H1 (cell line): Measurements from ENCODE around the gene CA7. TPM values are rescaled to one million over a fixed set of nuclear protein-coding genes. Genes with fewer than 3 reads are reported as not detected.

Source experiments
- CTCF ChIA-PET: fragments of 300-600 bp; sonication (Branson Sonifier 250); formaldehyde crosslinking; loops from one replicate; lab custom pipeline; 2021; ENCODE audit not compliant: partially characterized antibody; lab: Charles Lee
- POLR2A ChIA-PET: fragments of 300-600 bp; sonication (Branson Sonifier 250); formaldehyde crosslinking; loops from one replicate; lab custom pipeline; 2021; ENCODE audit warnings: inconsistent platforms; ENCODE audit not compliant: partially characterized antibody; lab: Charles Lee
- DNase-seq, 2 experiments: peaks; one replicate each; pipeline versions ENCODE4 v3.0.0 to v3.0.0-alpha.2; 2010 to 2022; ENCODE audit warnings: low spot score in 2 of 2, low read depth in 1 of 2, mixed read lengths in 1 of 2
- FAIRE-seq: peaks from 2 replicates; lab custom pipeline; 2011; peaks lifted over from hg19 to GRCh38; lab: Jason Lieb, UNC
- H2AFZ ChIP-seq: 2 replicates; pipeline ENCODE4 v1.8.1; 2012; ENCODE audit warnings: low read length, inconsistent platforms
- H2AK5ac ChIP-seq: 2 replicates; pipeline ENCODE4 v1.6.1; 2013; ENCODE audit warnings: low read depth, low read length
- H2BK120ac ChIP-seq: replicated peaks from 2 replicates; pipeline ENCODE3; 2013; ENCODE audit warnings: low read depth, low read length, inconsistent platforms
- H2BK12ac ChIP-seq: 2 replicates; pipeline ENCODE4 v1.6.1; 2013; ENCODE audit warnings: low read depth, low read length
- H2BK15ac ChIP-seq: 2 replicates; pipeline ENCODE4 v1.6.1; 2013; ENCODE audit warnings: low read length
- H2BK20ac ChIP-seq: 2 replicates; pipeline ENCODE4 v1.6.1; 2013; ENCODE audit warnings: low read length
- H2BK5ac ChIP-seq: 2 replicates; pipeline ENCODE4 v1.6.1; 2013; ENCODE audit warnings: low read depth, low read length
- H3K14ac ChIP-seq: 2 replicates; pipeline ENCODE4 v1.6.1; 2013; ENCODE audit warnings: inconsistent platforms; ENCODE audit not compliant: insufficient read length
- H3K18ac ChIP-seq: 2 replicates; pipeline ENCODE4 v1.6.1; 2013; ENCODE audit warnings: low read length; ENCODE audit errors: extremely low read depth
- H3K23ac ChIP-seq: 2 replicates; pipeline ENCODE4 v1.6.1; 2013; ENCODE audit warnings: inconsistent platforms; ENCODE audit not compliant: insufficient read length
- H3K23me2 ChIP-seq: 2 replicates; pipeline ENCODE4 v1.6.1; 2013; ENCODE audit warnings: low read depth, low read length
- H3K27ac ChIP-seq: 2 replicates; pipeline ENCODE4 v1.6.1; 2011; ENCODE audit warnings: low read depth, low read length, inconsistent platforms
- H3K27me3 ChIP-seq, 4 experiments: replicated peaks in 1 of 4; 1 replicate in 1 of 4; 2 replicates in 3 of 4; pipeline versions ENCODE4 v1.6.1 to v1.8.1; 2011 to 2013; ENCODE audit warnings: low read length in 3 of 4, mild to moderate bottlenecking in 3 of 4, inconsistent platforms in 2 of 4, mixed read lengths in 2 of 4, moderate library complexity in 1 of 4; ENCODE audit not compliant: control insufficient read depth in 3 of 4, insufficient read depth in 3 of 4; ENCODE audit errors: extremely low read depth in 1 of 4
- H3K36me3 ChIP-seq, 4 experiments: 2 replicates each; pipeline versions ENCODE4 v1.6.1 to v1.8.1; 2011 to 2013; ENCODE audit warnings: mild to moderate bottlenecking in 4 of 4, low read length in 3 of 4, moderate library complexity in 2 of 4, control low read depth in 1 of 4, inconsistent platforms in 1 of 4; ENCODE audit not compliant: insufficient read depth in 4 of 4, control insufficient read depth in 2 of 4
- H3K4ac ChIP-seq: replicated peaks from 2 replicates; pipeline ENCODE3; 2013; ENCODE audit warnings: low read length, low read depth, mixed read lengths, inconsistent platforms; ENCODE audit not compliant: insufficient read length
- H3K4me1 ChIP-seq, 4 experiments: replicated peaks in 1 of 4; 1 replicate in 1 of 4; 2 replicates in 3 of 4; pipeline versions ENCODE4 v1.6.1 to v1.8.1; 2011 to 2013; ENCODE audit warnings: low read length in 3 of 4, inconsistent platforms in 2 of 4, mixed read lengths in 1 of 4; ENCODE audit not compliant: insufficient read depth in 4 of 4, control insufficient read depth in 3 of 4
- H3K4me2 ChIP-seq, 2 experiments: 2 replicates each; pipeline versions ENCODE4 v1.6.1 to v1.8.1; 2011 to 2013; ENCODE audit warnings: low read depth in 2 of 2, low read length in 2 of 2, control low read depth in 1 of 2, inconsistent platforms in 1 of 2, mild to moderate bottlenecking in 1 of 2; ENCODE audit not compliant: insufficient read depth in 1 of 2
- H3K4me3 ChIP-seq, 4 experiments: fragments of 200-600, 300-600 bp in 1 of 4; sonication (generic), shearing (Covaris generic), sonication (Bioruptor Twin) in 1 of 4; 2 replicates each; pipeline versions ENCODE4 v1.5.1 to v1.8.1; 2011 to 2016; ENCODE audit warnings: low read length in 4 of 4, low read depth in 3 of 4, control low read depth in 2 of 4, inconsistent platforms in 2 of 4, mild to moderate bottlenecking in 2 of 4, mixed read lengths in 1 of 4, moderate library complexity in 1 of 4; ENCODE audit not compliant: insufficient read depth in 2 of 4; ENCODE audit errors: extremely low read depth in 1 of 4
- H3K56ac ChIP-seq: replicated peaks from 2 replicates; pipeline ENCODE3; 2013; ENCODE audit warnings: low read depth, mild to moderate bottlenecking, mixed read lengths, low read length, inconsistent platforms; ENCODE audit not compliant: insufficient read length
- H3K79me1 ChIP-seq: 2 replicates; pipeline ENCODE4 v1.6.1; 2013; ENCODE audit warnings: low read depth, low read length, control low read depth
- H3K79me2 ChIP-seq, 2 experiments: 2 replicates each; pipeline versions ENCODE4 v1.6.1 to v1.8.1; 2012 to 2013; ENCODE audit warnings: low read length in 2 of 2, mild to moderate bottlenecking in 2 of 2, inconsistent platforms in 1 of 2; ENCODE audit not compliant: insufficient read depth in 2 of 2, control insufficient read depth in 1 of 2
- H3K9ac ChIP-seq, 4 experiments: replicated peaks in 1 of 4; 1 replicate in 1 of 4; 2 replicates in 3 of 4; pipeline versions ENCODE4 v1.6.1 to v1.8.1; 2011 to 2013; ENCODE audit warnings: low read depth in 3 of 4, low read length in 3 of 4, control low read depth in 2 of 4, mild to moderate bottlenecking in 2 of 4, moderate library complexity in 2 of 4, inconsistent platforms in 1 of 4; ENCODE audit errors: extremely low read depth in 1 of 4
- H3K9me3 ChIP-seq, 2 experiments: 2 replicates each; pipeline versions ENCODE4 v1.6.1 to v1.8.1; 2012 to 2013; ENCODE audit warnings: mild to moderate bottlenecking in 2 of 2, moderate library complexity in 2 of 2, control low read depth in 1 of 2, inconsistent platforms in 1 of 2, low read depth in 1 of 2, low read length in 1 of 2, mixed read lengths in 1 of 2; ENCODE audit not compliant: insufficient read depth in 2 of 2
- H4K20me1 ChIP-seq, 2 experiments: replicated peaks in 1 of 2; 2 replicates each; pipeline versions ENCODE3 to v1.8.1; 2011 to 2013; ENCODE audit warnings: inconsistent platforms in 2 of 2, low read length in 2 of 2, mild to moderate bottlenecking in 1 of 2; ENCODE audit not compliant: insufficient read depth in 2 of 2, control insufficient read depth in 1 of 2
- H4K5ac ChIP-seq: 2 replicates; pipeline ENCODE4 v1.6.1; 2013; ENCODE audit warnings: low read length, low read depth, mixed read lengths, inconsistent platforms; ENCODE audit not compliant: insufficient read length
- H4K8ac ChIP-seq: 2 replicates; pipeline ENCODE4 v1.8.0; 2013; ENCODE audit warnings: mild to moderate bottlenecking, moderate library complexity, low read length, inconsistent platforms; ENCODE audit not compliant: insufficient read depth; ENCODE audit errors: extremely low read depth
- H4K91ac ChIP-seq: replicated peaks from 2 replicates; pipeline ENCODE3; 2013; ENCODE audit warnings: low read length, mixed read lengths, inconsistent platforms; ENCODE audit not compliant: insufficient read length
- CTBP2 ChIP-seq: IDR thresholded peaks from 2 replicates; pipeline ENCODE4 v1.7.0; 2011; ENCODE audit warnings: borderline replicate concordance, mild to moderate bottlenecking, moderate library complexity, mixed read lengths, low read length; ENCODE audit not compliant: insufficient read depth, insufficient read length
- MAX ChIP-seq: IDR thresholded peaks from 2 replicates; pipeline ENCODE4 v1.6.1; 2012; ENCODE audit warnings: inconsistent platforms
- TEAD4 ChIP-seq: IDR thresholded peaks from 2 replicates; pipeline ENCODE4 v1.6.1; 2012; ENCODE audit warnings: low read depth, low read length, inconsistent platforms, mixed read lengths
- WGBS, 2 experiments: shearing (Covaris generic) in 1 of 2; methylation state at CpG; one replicate each; pipeline versions ENCODE4 v1.1.6 to v1.1.7; 2013 to 2015; ENCODE audit warnings: low lambda C conversion rate in 2 of 2, mixed read lengths in 2 of 2, inconsistent platforms in 1 of 2, low coverage in 1 of 2, missing lambda C conversion rate in 1 of 2; ENCODE audit not compliant: insufficient replicate concordance in 2 of 2, insufficient coverage in 1 of 2, insufficient read length in 1 of 2; ENCODE audit errors: extremely low coverage in 1 of 2, missing lambda C conversion rate in 1 of 2; 5-methylcytosine and 5-hydroxymethylcytosine counted together
- polyA plus RNA-seq, 7 experiments: library from polyadenylated mRNA; depleted of rRNA in 3 of 7; stranded (reverse) in 5 of 7; unstranded in 2 of 7; fragments of >200 nt in 5 of 7; fragments of 200-250 nt in 2 of 7; gene quantifications; 1 replicate in 5 of 7; 2 replicates in 1 of 7; 4 replicates in 1 of 7; pipeline versions ENCODE4 v1.2.1 to v1.2.3, GENCODE V29; 2011 to 2013; ENCODE audit warnings: missing spikeins in 2 of 7, mixed read lengths in 2 of 7
- total RNA-seq: library from RNA; stranded (reverse); fragmentation: NEBNext Ultra II Directional; extraction: Animal tissue kit (Norgen Biotek cat#: 25700); gene quantifications from 2 replicates; pipeline ENCODE4 v1.2.1, GENCODE V29; 2021

The CA7 gene
- total and polyA plus RNA-seq, 2 of the 8 experiments (the other 6 are each of a cell fraction or from before 2014, with no cell fraction given) = 1.7 to 2.7 TPM

- H3K27me3 ChIP-seq = peaks cover 14 to 45% (median 36%) of the 10 kb centered on the region in 4 experiments
- no peaks in the 10 kb centered on the region for H3K36me3 ChIP-seq
- no peak overlapping the region for H4K8ac ChIP-seq
- POLR2A ChIA-PET = interaction anchor here (1.8 to 3.3 kb wide), 2 partner anchors 16 to 22 kb away, joined by 7 to 26 read pairs; partner anchors contain the start of gene NAE1
- no peak overlapping the region for H2AK5ac ChIP-seq
- H2BK20ac ChIP-seq = no peak overlapping the region
- DNase-seq = no peak
- H3K27ac ChIP-seq = no peak overlapping the region
- H3K4ac ChIP-seq = no peak overlapping the region
- no peak overlapping the region for H4K5ac ChIP-seq
- no peak overlapping the region for H2BK15ac ChIP-seq
- no peak overlapping the region for H2BK5ac ChIP-seq
- no peak for TF ChIP-seq CTBP2
- no peak for TF ChIP-seq TEAD4
- TF ChIP-seq MAX = no peak
- TF ChIP-seq, all 59 proteins: peak for 0
- no peak overlapping the region for H3K4me3 ChIP-seq
- CTCF ChIA-PET = interaction anchor here (0.6 to 13.4 kb wide), 6 partner anchors 9 to 148 kb away, joined by 3 to 162 read pairs (median 4); partner anchors contain the start of gene NAE1
- H3K23me2 ChIP-seq = peaks cover 12% of the 10 kb centered on the region
- peaks cover 0 to 3% of the 10 kb centered on the region in 2 experiments for H4K20me1 ChIP-seq
- H3K23ac ChIP-seq = no peak overlapping the region
- H3K18ac ChIP-seq = no peak overlapping the region
- FAIRE-seq = no peak
- H3K4me1 ChIP-seq = peaks cover 0 to 2% (median 0%) of the 10 kb centered on the region in 4 experiments; a peak in 3 of 7 replicates
- no peak overlapping the region for H2BK12ac ChIP-seq
- no peaks in the 10 kb centered on the region for H3K79me2 ChIP-seq
- no peak overlapping the region for H3K14ac ChIP-seq
- H3K9ac ChIP-seq = no peak overlapping the region
- 71% methylated on average over 9 of the region's 9 CpGs; no CpG with 5 or more reads in 1 of the 2 experiments for WGBS, 2 experiments
- H2BK120ac ChIP-seq = no peak overlapping the region
- H4K91ac ChIP-seq = no peak overlapping the region
- no peak overlapping the region for H2AFZ ChIP-seq
- H3K56ac ChIP-seq = no peak overlapping the region
- H3K9me3 ChIP-seq = no peaks in the 10 kb centered on the region
- H3K79me1 ChIP-seq = no peaks in the 10 kb centered on the region
- no peak overlapping the region; a peak in 1 of 4 replicates for H3K4me2 ChIP-seq
Measured at GRCh38 chr16:66845791-66846221, 1.6 kb downstream of the CA7 start.
